HEK293 (cell line): ENCODE data around the gene MRPL14.

ENCODE experiments used
- CTCF ChIA-PET: fragments of 350-600 bp; formaldehyde crosslinking; extraction: SDS; loops from one replicate; lab custom pipeline; 2021; ENCODE audit warnings: antibody characterized with exemption; lab: Yijun Ruan, JAX
- POLR2A ChIA-PET: fragments of 300-600 bp; formaldehyde crosslinking; extraction: SDS; loops from one replicate; lab custom pipeline; 2020; ENCODE audit warnings: antibody characterized with exemption, inconsistent platforms; lab: Yijun Ruan, JAX
- H3K27ac ChIP-seq: fragments of 200-500 bp; sonication (Bioruptor generic); 2 replicates; pipeline ENCODE4 v1.5.1; 2014; ENCODE audit warnings: low read depth, low read length, control low read depth, inconsistent platforms; ENCODE audit errors: extremely low read depth
- H3K36me3 ChIP-seq, 2 experiments: fragments of 200-500 bp in 1 of 2; sonication (Bioruptor generic) in 1 of 2; 1 replicate in 1 of 2; 2 replicates in 1 of 2; pipeline ENCODE4 v1.5.1; 2014 to 2017; ENCODE audit warnings: inconsistent platforms in 2 of 2, low read length in 2 of 2; ENCODE audit not compliant: control insufficient read depth in 2 of 2, insufficient read depth in 1 of 2
- H3K4me1 ChIP-seq: fragments of 200-500 bp; sonication (Bioruptor generic); 2 replicates; pipeline ENCODE4 v1.5.1; 2014; ENCODE audit warnings: mild to moderate bottlenecking, low read length, inconsistent platforms; ENCODE audit not compliant: control insufficient read depth, insufficient read depth
- H3K4me3 ChIP-seq: 2 replicates; pipeline ENCODE4 v1.5.1; 2011; ENCODE audit warnings: low read depth, mild to moderate bottlenecking, control low read depth, low read length, moderate library complexity
- H3K9me3 ChIP-seq: fragments of 200-500 bp; sonication (Bioruptor generic); 2 replicates; pipeline ENCODE4 v1.5.1; 2014; ENCODE audit warnings: low read depth, low read length, inconsistent platforms; ENCODE audit not compliant: control insufficient read depth, insufficient read depth
- EGR2 ChIP-seq: fragments of 450-650 bp; formaldehyde crosslinking; IDR thresholded peaks from 2 replicates; pipeline ENCODE4 v1.5.1; 2016; ENCODE audit warnings: low read depth, missing biosample characterization, missing genetic modification characterization
- KLF7 ChIP-seq: fragments of 450-650 bp; formaldehyde crosslinking; IDR thresholded peaks from 2 replicates; pipeline ENCODE4 v1.5.1; 2016; ENCODE audit warnings: missing biosample characterization, missing genetic modification characterization, borderline replicate concordance
- OSR2 ChIP-seq: fragments of 450-650 bp; formaldehyde crosslinking; IDR thresholded peaks from 2 replicates; pipeline ENCODE4 v1.5.1; 2016; ENCODE audit warnings: missing biosample characterization, missing genetic modification characterization
- PRDM10 ChIP-seq: fragments of 450-650 bp; formaldehyde crosslinking; IDR thresholded peaks from 2 replicates; pipeline ENCODE4 v1.5.1; 2016; ENCODE audit warnings: missing biosample characterization, missing genetic modification characterization
- SP3 ChIP-seq: fragments of 450-650 bp; formaldehyde crosslinking; IDR thresholded peaks from 2 replicates; pipeline ENCODE4 v1.5.1; 2016; ENCODE audit warnings: missing biosample characterization, missing genetic modification characterization
- SP7 ChIP-seq: fragments of 450-650 bp; formaldehyde crosslinking; IDR thresholded peaks from 2 replicates; pipeline ENCODE4 v1.5.1; 2016; ENCODE audit warnings: missing biosample characterization, missing genetic modification characterization
- TCF7L2 ChIP-seq: IDR thresholded peaks from 2 replicates; pipeline ENCODE4 v1.6.1; 2011; ENCODE audit warnings: low read depth, mild to moderate bottlenecking, inconsistent platforms, low read length, moderate library complexity, borderline replicate concordance
- TRIM28 ChIP-seq: IDR thresholded peaks from 2 replicates; pipeline ENCODE4 v1.6.1; 2011; ENCODE audit warnings: low read length, control low read depth, borderline replicate concordance
- ZBTB10 ChIP-seq: fragments of 450-650 bp; formaldehyde crosslinking; IDR thresholded peaks from 2 replicates; pipeline ENCODE4 v1.5.1; 2016; ENCODE audit warnings: missing biosample characterization, missing genetic modification characterization
- ZBTB20 ChIP-seq: fragments of 450-650 bp; formaldehyde crosslinking; IDR thresholded peaks from 2 replicates; pipeline ENCODE4 v1.5.1; 2016; ENCODE audit warnings: missing biosample characterization, missing genetic modification characterization
- ZBTB44 ChIP-seq: fragments of 450-650 bp; IDR thresholded peaks from 2 replicates; pipeline ENCODE4 v1.5.1; 2018; ENCODE audit warnings: missing biosample characterization, mild to moderate bottlenecking, missing genetic modification characterization
- ZEB2 ChIP-seq: fragments of 450-650 bp; formaldehyde crosslinking; IDR thresholded peaks from 2 replicates; pipeline ENCODE4 v1.5.1; 2016; ENCODE audit warnings: missing biosample characterization, missing genetic modification characterization
- ZNF146 ChIP-seq: fragments of 450-650 bp; formaldehyde crosslinking; IDR thresholded peaks from 2 replicates; pipeline ENCODE4 v1.5.1; 2016; ENCODE audit warnings: missing biosample characterization, missing genetic modification characterization
- ZNF302 ChIP-seq: fragments of 450-650 bp; formaldehyde crosslinking; IDR thresholded peaks from 2 replicates; pipeline ENCODE4 v1.5.1; 2016; ENCODE audit warnings: missing biosample characterization, missing genetic modification characterization, low read depth
- ZNF311 ChIP-seq: fragments of 450-650 bp; formaldehyde crosslinking; IDR thresholded peaks from 2 replicates; pipeline ENCODE4 v1.5.1; 2017; ENCODE audit warnings: missing biosample characterization, missing genetic modification characterization, borderline replicate concordance
- ZNF335 ChIP-seq: fragments of 450-650 bp; formaldehyde crosslinking; conservative IDR thresholded peaks from 2 replicates; pipeline ENCODE4 v1.5.1; 2016; ENCODE audit warnings: missing biosample characterization, missing genetic modification characterization
- ZNF366 ChIP-seq: fragments of 450-650 bp; formaldehyde crosslinking; conservative IDR thresholded peaks from 2 replicates; pipeline ENCODE4 v1.5.1; 2016; ENCODE audit warnings: missing biosample characterization, missing genetic modification characterization
- ZNF394 ChIP-seq: fragments of 450-650 bp; formaldehyde crosslinking; IDR thresholded peaks from 2 replicates; pipeline ENCODE4 v1.5.1; 2016; ENCODE audit warnings: missing biosample characterization, missing genetic modification characterization, mild to moderate bottlenecking, moderate library complexity, borderline replicate concordance
- ZNF549 ChIP-seq: fragments of 450-650 bp; IDR thresholded peaks from 2 replicates; pipeline ENCODE4 v1.5.1; 2018; ENCODE audit warnings: missing biosample characterization, missing genetic modification characterization, mild to moderate bottlenecking, inconsistent platforms, moderate library complexity
- ZNF560 ChIP-seq: fragments of 450-650 bp; formaldehyde crosslinking; IDR thresholded peaks from 2 replicates; pipeline ENCODE4 v1.5.1; 2017; ENCODE audit warnings: missing biosample characterization, missing genetic modification characterization, borderline replicate concordance
- ZNF600 ChIP-seq: fragments of 450-650 bp; formaldehyde crosslinking; IDR thresholded peaks from 2 replicates; pipeline ENCODE4 v1.5.1; 2016; ENCODE audit warnings: missing biosample characterization, missing genetic modification characterization
- ZNF792 ChIP-seq: fragments of 450-650 bp; formaldehyde crosslinking; IDR thresholded peaks from 2 replicates; pipeline ENCODE4 v1.5.1; 2016; ENCODE audit warnings: missing biosample characterization, missing genetic modification characterization
- ZNF843 ChIP-seq: fragments of 450-650 bp; formaldehyde crosslinking; IDR thresholded peaks from 2 replicates; pipeline ENCODE4 v1.5.1; 2016; ENCODE audit warnings: missing biosample characterization, missing genetic modification characterization
- ZSCAN30 ChIP-seq: fragments of 450-650 bp; IDR thresholded peaks from 2 replicates; pipeline ENCODE4 v1.5.1; 2018; ENCODE audit warnings: missing biosample characterization, mild to moderate bottlenecking, missing genetic modification characterization, moderate library complexity
- ZSCAN5A ChIP-seq: fragments of 450-650 bp; formaldehyde crosslinking; IDR thresholded peaks from 2 replicates; pipeline ENCODE4 v1.5.1; 2016; ENCODE audit warnings: missing biosample characterization, missing genetic modification characterization
- ZXDB ChIP-seq: fragments of 450-650 bp; formaldehyde crosslinking; IDR thresholded peaks from 2 replicates; pipeline ENCODE4 v1.5.1; 2016; ENCODE audit warnings: missing biosample characterization, missing genetic modification characterization

Gene MRPL14

GRCh38 chr6:44073612-44074438 lies 53.4 kb downstream of the MRPL14 start (continued):
- TF ChIP-seq ZBTB10 (tag by site-specific recombination) = 0 out of 2 replicates have a peak, but pooled peaks have one; percentile 9
- TF ChIP-seq ZNF394 (tag by site-specific recombination) = no peak
- TF ChIP-seq ZNF311 = no peak
- no peak for TF ChIP-seq ZNF366
- TF ChIP-seq ZXDB = no peak
- no peak for TF ChIP-seq TRIM28
- peak; percentile 74 for TF ChIP-seq PRDM10 (tag by site-specific recombination)
- TF ChIP-seq ZNF549 (tag by site-specific recombination) = no peak
- TF ChIP-seq ZNF146 (tag by site-specific recombination) = no peak
- TF ChIP-seq, all 188 proteins: peak for 17

- Histone ChIP-seq H3K36me3 (no peaks in the 10 kb centered on the region), H3K9me3 (no peaks in the 10 kb centered on the region), H3K4me3 (peak overlapping the region; percentile 46), H3K4me1 (0 out of 2 replicates have a peak, but pooled peaks cover 3% of the 10 kb centered on the region), H3K27ac (peak overlapping the region; percentile 21; the same call in 1 of the 2 replicates)
- ChIA-PET CTCF (interaction anchor here (0.6 to 10.9 kb wide), 20 partner anchors 8 to 461 kb away, joined by 3 to 189 read pairs (median 7); partner anchors contain the start of gene VEGFA), POLR2A (interaction anchor here (0.9 to 3.2 kb wide), 6 partner anchors 11 to 405 kb away, joined by 3 to 36 read pairs (median 4); partner anchors contain the start of gene VEGFA)
- peak; percentile 10; the same call in 1 of the 2 replicates for TF ChIP-seq ZBTB20
- TF ChIP-seq ZNF792 (tag by site-specific recombination) = no peak
- TF ChIP-seq OSR2 = no peak
- no peak for TF ChIP-seq ZNF843
- TF ChIP-seq ZSCAN5A (tag by site-specific recombination) = 0 out of 2 replicates have a peak, but pooled peaks have one; percentile 39
- TF ChIP-seq ZNF600 = peak; percentile 98
- TF ChIP-seq EGR2 (tag by site-specific recombination) = no peak
- TF ChIP-seq ZNF560 (tag by site-specific recombination) = no peak
- peak; percentile 19; the same call in 1 of the 2 replicates for TF ChIP-seq ZEB2
- TF ChIP-seq ZNF302 (tag by site-specific recombination) = no peak
- no peak for TF ChIP-seq ZNF394 (tag by site-specific recombination)
- peak; percentile 86 for TF ChIP-seq TCF7L2
- no peak for TF ChIP-seq ZBTB44 (tag by site-specific recombination)
- TF ChIP-seq SP7 = 0 out of 2 replicates have a peak, but pooled peaks have one; percentile 9
- no peak for TF ChIP-seq KLF7 (tag by site-specific recombination)
- no peak for TF ChIP-seq SP3 (tag by site-specific recombination)
- TF ChIP-seq ZSCAN30 (tag by site-specific recombination) = 0 out of 2 replicates have a peak, but pooled peaks have one; percentile 36
- peak; percentile 85 for TF ChIP-seq ZNF335 (tag by site-specific recombination)
Observed at GRCh38 chr6:44072959-44073611, 54.2 kb downstream of the MRPL14 start.
